NT2/D1 (cell line): ENCODE measurements around the gene USP47.

Source experiments
- SUZ12 ChIP-seq: IDR thresholded peaks from 2 replicates; pipeline ENCODE4 v1.6.1; 2011; ENCODE audit not compliant: insufficient read length, insufficient read depth; ENCODE audit errors: extremely low read depth
- YY1 ChIP-seq: IDR thresholded peaks from 2 replicates; pipeline ENCODE4 v1.6.1; 2011; ENCODE audit not compliant: insufficient read length, insufficient read depth
- ZNF274 ChIP-seq: IDR thresholded peaks from 2 replicates; pipeline ENCODE4 v1.6.1; 2011; ENCODE audit warnings: mild to moderate bottlenecking, low read depth, low read length

GRCh38 chr11:11909727-11910126 is 68.0 kb downstream of the USP47 start:
- no peak for TF ChIP-seq SUZ12
- no peak for TF ChIP-seq YY1
- TF ChIP-seq ZNF274 = no peak
